GM18909 (cell line): ENCODE measurements around the gene SMIM21.

Source experiments
- ATAC-seq: cut with Tn5 transposase; IDR thresholded peaks from one replicate; pipeline ENCODE4 v1.9.1; 2021; ENCODE audit warnings: mild to moderate bottlenecking; ENCODE audit not compliant: unreplicated experiment, poor library complexity

Gene SMIM21

DNA sequence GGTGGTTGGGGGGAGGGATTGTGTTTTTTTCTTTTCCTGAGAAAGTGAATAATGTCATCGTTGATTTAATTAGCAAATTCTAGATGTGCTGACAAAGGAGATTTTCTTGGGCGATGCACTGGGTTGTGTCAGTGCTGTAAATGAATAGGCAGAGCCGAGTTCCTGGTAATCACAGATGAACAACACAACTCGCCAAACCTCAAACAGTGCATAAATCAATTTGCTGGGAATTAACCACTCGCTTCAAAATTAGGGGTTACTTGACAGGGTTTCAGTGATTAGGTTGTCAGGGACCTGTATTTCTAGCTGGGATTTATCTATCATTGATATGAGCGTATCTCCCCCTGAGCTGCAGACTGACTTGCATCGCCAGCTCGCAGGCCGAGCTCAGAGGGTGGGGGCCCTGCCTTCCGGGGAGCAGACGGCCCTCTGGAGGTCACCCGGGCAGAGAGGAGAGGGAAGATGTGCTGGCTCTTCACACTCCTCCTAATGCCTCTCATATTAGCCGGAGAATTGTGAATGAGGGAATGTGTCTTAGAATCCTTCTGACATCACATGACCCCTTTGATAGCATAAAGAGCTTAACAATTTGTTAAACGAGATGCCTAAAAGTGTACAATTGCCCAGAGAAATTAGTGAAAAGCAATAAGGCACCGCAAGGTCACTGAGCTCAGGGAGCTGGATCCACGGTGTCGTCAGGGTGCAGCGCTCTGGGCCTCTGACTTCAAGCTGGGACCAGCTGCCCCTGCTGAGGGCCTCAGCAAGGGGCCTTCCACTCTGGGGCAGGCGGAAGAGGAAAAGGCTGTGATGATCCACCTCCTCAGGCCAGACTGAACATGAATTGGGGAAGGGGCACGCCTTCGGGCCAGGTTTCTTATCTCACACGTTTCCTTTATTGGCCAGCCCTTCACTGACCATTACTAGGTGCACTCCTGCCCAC, 48.9 kb downstream of the SMIM21 start:
- no peak for ATAC-seq

DNA sequence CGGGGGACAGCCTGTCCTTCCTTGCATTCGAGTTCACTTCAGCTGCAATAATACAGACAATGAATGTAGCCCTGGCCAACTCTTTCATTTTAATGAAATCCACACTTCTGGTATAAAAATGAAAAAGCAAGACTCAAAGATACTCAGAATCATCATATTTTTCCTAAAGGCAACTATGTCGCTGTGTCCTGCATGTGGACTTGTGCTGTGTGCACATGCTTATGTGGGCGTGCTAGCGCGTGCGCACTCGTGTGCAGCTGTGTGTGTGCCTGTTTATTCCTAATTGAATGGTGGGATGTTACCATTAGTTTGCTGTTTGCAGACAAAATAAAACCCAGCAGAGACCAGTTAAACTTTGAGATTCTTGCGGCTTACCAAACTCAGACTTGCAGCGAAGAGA, 49.6 kb downstream of the SMIM21 start:
- no peak for ATAC-seq

DNA sequence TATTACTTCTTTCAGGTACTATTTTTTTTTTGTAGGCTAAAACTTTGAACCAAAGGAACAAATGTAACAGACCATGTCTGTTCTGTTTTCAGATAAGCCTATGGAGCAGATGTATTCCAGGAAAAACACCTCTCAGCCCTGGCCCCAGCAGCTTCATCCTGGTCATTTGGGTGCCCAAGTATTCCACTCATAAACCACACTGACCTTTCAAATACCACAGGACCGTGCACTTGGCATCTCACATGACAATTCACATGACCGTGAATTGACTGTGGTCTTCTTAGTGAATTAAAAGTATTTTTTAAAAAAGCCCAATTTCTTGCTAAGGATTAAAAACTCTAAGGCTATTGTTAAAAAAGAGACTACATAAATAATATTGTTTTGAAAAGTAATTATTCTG, 50.2 kb downstream of the SMIM21 start:
- no peak for ATAC-seq

DNA sequence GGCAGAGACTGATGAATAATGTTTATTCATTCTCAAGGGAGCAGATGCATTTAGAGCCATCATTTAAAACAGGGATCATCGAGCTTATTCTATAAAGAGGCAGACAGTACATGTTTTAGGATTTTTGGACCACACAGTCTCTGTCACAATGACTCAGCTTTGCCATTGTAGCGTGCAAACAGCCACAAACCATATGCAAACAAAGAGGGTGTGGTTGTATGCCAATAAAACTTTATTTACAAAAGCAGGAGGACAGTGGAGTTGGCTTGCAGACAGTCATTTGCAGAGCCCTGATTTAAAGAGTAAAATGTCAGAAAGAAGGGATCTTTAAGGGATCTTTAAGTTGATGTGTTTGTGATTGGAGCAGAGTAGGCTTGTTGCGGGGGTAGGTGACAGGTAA, 51.5 kb downstream of the SMIM21 start:
- no peak for ATAC-seq

DNA sequence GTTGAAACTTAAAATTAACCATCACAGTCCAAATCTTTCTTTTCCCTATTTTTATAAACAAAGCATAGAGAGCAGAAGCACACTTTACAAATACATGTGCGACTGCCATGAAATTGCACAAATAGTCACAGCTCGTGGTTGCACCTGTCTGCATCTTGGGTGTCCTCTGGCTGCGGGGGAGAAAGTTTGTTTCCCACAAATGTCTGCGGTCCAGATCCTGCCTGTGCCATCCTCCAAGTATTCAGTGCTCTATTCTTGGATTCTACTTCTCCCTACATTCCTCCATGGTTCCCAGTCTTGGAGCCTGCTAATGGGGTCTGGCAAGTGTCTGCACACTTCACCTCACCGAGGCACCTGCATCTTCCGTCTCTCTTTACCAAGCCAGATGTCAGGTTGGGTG, 52.2 kb downstream of the SMIM21 start:
- ATAC-seq = no peak

DNA sequence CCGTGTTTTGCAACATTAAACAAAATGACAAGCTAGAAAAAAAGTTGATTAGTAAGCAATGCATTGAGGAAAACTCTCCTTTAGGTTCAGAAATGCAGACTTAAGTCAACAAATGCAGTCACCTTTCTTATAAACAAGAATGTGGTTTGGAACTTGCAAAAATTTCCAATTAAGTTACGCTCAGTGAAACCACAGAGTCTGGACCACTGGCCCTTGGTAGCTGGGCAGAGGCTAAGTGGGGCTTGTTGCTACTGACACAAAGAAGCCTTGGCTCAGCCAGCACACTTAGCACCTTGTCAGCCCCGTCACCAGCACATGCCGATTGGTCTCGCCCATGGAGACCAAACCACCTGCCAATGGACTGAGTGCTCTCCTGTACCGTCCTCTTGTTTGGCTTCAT, 53.0 kb downstream of the SMIM21 start:
- ATAC-seq = no peak

DNA sequence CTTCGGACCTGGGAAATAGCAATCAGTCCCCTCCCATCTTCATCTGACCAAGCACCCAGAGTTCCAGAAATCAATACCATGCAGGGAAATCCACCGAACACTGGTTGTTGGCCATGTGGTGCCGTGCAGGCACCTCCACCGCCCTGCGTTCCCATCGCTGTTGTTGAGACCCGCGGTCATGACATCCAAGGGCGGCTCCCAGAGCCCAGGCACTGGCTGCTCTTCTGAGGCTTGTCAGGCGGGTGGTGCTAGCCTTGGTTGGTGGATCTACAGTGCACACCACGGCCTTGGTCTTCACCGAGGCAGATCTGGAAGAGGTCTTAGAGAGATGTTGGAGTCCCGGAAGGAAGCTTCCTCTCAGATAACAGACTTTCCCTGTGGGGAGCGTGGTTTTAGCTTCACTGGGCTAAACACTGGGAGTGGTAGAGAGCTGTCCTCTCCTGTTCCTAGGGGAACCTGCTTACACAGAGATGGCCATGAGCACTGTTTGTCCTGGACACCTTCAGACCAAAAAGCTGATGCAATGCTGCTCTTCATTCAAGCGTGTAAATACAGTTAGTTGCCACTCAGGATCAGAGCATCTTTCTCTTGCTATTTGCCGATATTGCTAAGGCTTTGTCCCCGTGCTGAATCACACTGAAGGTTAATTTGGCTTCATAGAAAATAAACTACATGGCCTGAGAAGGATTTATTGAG, 58.3 kb downstream of the SMIM21 start:
- no peak for ATAC-seq

DNA sequence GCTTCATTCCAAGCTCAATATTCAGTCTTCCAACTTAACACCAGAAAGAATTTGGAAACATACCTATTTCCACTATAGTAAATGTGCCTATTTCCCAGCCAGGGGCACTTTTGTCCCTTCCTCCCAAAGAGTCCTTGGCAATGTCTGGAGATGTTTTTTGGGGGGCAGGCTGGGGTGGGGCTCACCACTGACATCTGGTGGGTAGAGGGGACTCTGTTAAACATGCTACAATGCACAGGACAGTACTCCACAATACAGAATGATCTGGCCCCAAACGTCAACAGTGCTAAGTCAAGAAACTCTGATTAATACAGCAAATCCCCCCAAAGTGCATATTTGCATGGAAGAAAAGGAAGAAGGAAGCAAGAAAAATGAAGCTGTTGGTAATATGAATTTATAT, 61.7 kb downstream of the SMIM21 start:
- no peak for ATAC-seq

DNA sequence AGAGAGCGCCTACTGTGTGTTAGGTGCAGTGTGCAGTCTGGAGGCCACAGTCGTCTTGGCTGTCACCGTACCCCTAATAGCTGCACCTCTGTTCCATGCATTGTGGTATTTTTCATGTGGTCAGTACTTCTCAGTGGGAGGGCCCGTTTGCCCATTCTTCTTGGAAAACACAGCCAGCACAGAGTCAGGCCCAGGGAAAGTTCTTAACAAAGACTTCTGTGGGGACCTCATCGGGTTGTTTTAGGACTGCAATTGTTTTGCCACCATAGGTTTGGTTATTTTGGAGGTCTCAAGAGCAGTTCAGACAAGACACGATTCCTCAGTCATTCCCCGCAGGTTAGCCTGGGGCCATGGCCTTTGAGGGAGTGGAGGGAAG, 62.3 kb downstream of the SMIM21 start:
- no peak for ATAC-seq

DNA sequence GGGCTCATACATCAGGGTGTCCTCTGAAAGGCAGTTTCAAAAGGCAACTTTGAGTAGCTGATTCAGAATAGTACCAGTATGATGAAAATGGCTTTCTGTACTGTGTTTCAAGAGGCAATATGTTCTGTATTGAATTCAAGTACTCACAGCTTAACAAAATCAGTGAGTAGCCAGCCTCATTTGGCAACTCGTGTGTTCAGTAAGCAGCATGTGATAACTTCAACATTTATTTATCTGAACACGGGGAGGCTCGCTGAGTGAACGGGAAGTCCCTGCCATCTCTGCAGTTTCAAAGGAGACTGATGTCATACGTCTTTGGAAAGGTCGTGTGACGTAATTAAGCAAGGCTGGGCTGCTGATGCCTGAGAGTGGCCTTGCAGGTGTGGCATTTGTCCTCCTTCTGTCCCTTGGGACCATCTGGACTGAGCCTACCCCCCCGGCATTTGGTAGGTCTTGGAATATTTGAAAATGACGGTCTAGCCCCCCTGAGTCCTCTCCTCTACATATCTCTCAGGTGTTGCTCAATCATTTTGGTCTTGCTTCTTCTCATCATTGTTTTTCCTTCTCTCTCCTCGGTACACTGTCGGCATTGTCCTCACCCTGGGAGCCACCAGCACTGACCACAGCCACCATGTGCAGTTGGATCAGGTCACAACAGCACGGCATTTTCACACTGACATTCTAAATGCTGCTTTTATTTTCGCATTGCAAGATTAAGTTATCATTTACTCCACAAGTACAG, 62.8 kb downstream of the SMIM21 start:
- no peak for ATAC-seq

DNA sequence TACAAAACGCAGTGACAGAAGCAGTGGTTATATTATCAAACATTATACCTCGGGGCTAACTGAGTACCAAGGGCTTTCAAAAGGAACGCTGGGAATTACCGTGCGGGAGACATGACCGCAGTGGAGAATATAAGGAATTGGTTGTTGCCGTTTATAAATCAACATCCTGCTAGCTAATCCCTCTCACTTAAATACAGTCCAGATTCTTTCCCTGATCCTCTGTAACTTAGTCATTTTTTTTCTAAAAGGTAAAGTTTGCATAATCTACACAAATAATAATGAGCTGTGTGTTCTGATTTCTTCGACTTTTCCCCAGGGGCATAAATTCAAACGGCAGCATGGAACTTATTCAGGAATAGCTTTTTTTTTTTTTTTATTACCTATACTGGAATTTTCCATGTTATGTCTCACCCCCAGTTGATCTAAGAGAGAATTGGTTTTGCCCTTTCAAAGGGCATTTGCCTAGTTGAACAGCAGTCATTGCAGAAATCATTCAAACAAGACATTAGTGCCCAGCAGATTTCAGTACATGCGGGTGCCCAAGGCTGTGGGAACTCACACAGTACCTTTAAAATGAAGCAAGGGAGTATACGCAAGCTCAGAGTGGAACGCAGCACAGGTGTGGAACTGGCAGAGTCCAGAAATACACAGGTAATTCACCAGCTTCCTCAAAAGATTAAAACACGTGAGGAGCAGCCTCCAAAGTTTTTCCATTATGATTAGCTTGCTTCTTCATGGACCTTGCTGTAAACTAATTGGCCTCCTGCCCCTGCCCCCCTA, 63.9 kb downstream of the SMIM21 start:
- no peak for ATAC-seq

DNA sequence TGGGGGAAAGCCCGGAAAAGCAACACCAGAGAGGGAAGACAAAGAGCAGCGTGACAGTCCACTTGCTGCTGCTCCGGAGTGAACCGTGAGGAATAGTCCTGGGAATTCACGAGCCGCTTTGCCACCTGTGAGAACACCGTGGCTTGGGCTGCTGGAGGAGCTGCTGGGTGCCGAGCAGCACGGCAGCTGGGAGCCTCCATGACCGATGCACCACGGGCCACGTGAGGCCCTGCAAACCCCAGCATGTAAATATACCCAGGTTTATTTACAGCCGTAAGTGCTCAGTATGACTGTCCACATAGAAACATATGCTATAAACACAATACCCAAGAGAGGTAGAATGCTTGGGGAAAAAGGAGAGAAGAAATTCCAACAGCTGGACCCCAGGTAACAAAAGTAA, 65.1 kb downstream of the SMIM21 start:
- ATAC-seq = no peak

DNA sequence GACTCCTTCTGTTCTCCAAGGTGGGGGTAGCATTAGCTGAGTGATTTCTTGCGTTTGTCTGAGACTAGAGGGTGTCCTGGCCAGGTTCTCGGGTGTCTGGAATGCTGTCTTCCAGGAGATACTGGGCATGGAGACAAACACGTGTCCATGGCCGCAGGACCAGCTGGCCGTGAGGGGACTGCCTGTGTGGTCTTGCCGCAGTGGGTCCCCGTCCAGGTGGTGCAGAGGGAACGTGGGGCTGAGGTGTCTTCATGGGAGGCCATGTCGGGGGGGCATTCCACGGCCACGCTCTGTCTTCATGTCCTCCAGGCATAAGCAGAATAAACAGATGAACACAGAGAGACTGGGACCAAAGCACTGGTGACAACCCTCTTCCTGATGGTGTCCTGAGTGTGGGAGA, 66.6 kb downstream of the SMIM21 start:
- no peak for ATAC-seq

DNA sequence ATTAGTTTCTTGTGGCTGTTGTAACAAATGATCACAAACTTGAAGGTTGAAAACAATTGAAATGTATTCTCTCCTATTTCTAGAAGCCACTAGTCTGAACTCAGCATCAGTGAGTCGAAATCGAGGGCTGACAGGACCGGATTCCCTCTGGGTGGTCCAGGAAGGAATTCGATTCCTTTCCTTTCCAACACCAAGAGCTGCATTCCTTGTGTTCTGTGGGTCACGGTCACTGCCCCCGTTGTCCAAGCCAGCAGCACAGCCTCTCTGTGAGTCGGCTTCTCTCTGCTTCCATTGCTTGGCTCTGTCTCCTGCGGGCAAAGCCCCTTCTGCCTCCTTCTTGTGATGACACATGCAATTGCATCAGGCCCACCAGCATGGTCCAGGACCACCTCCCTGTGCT, 67.3 kb downstream of the SMIM21 start:
- no peak for ATAC-seq
